NT2/D1 (cell line): ENCODE data around the gene PYGO1.
"Not testable (repeated sequence)": the region's sequence is repeated elsewhere in the genome, so short reads cannot be mapped to it uniquely, and the experiment has no call there.

Experiments
- DNase-seq: peaks from one replicate; pipeline ENCODE4 v3.0.0-alpha.2; 2011; ENCODE audit warnings: low read depth, low spot score
- H3K27me3 ChIP-seq: 2 replicates; pipeline ENCODE4 v1.6.0; 2011; ENCODE audit warnings: mild to moderate bottlenecking; ENCODE audit not compliant: insufficient read length, insufficient read depth
- H3K36me3 ChIP-seq: 2 replicates; pipeline ENCODE4 v1.6.1; 2011; ENCODE audit warnings: mild to moderate bottlenecking, low read length, mixed read lengths; ENCODE audit not compliant: insufficient read depth, insufficient read length
- H3K4me1 ChIP-seq: 2 replicates; pipeline ENCODE4 v1.5.1; 2011; ENCODE audit not compliant: insufficient read depth, insufficient read length
- H3K4me3 ChIP-seq: 2 replicates; pipeline ENCODE4 v1.5.1; 2011; ENCODE audit warnings: low read depth; ENCODE audit not compliant: insufficient read length
- H3K9ac ChIP-seq: 2 replicates; pipeline ENCODE4 v1.6.0; 2011; ENCODE audit warnings: low read depth; ENCODE audit not compliant: insufficient read length
- H3K9me3 ChIP-seq: 2 replicates; pipeline ENCODE4 v1.5.1; 2011; ENCODE audit warnings: mild to moderate bottlenecking, low read length; ENCODE audit not compliant: insufficient read depth
- SUZ12 ChIP-seq: IDR thresholded peaks from 2 replicates; pipeline ENCODE4 v1.6.1; 2011; ENCODE audit not compliant: insufficient read length, insufficient read depth; ENCODE audit errors: extremely low read depth
- YY1 ChIP-seq: IDR thresholded peaks from 2 replicates; pipeline ENCODE4 v1.6.1; 2011; ENCODE audit not compliant: insufficient read length, insufficient read depth
- ZNF274 ChIP-seq: IDR thresholded peaks from 2 replicates; pipeline ENCODE4 v1.6.1; 2011; ENCODE audit warnings: mild to moderate bottlenecking, low read depth, low read length

The PYGO1 gene

DNA sequence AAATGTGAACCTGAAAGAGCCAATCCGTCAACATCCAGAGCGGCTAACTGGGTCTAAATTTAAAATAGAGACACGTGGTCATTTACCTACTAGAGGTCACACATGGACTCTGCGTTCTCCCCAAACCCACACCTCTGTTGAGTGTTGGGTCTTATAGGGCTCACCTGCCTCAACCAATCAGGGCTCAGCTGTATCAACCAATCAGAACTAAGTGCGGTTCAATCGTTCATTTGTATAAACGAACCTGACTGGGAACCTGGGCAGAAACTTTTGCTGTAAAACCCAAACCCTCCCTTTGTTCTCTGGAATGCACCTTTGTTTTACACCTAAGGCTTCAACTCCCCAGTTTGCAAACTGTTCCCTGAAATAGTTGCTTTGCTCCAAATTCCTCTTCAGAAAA lies 89.0 kb downstream of the PYGO1 start:
- TF ChIP-seq SUZ12 (no peak), ZNF274 (no peak), YY1 (no peak)
- DNase-seq = no peak
- peaks cover 4% of the 10 kb centered on the region for H3K4me1 ChIP-seq
- H3K9ac ChIP-seq = peak overlapping the region; percentile 42
- peak overlapping the region; percentile 10 for H3K4me3 ChIP-seq
- H3K9me3 ChIP-seq = no peaks in the 10 kb centered on the region
- no peaks in the 10 kb centered on the region for H3K36me3 ChIP-seq
- no peaks in the 10 kb centered on the region for H3K27me3 ChIP-seq

DNA sequence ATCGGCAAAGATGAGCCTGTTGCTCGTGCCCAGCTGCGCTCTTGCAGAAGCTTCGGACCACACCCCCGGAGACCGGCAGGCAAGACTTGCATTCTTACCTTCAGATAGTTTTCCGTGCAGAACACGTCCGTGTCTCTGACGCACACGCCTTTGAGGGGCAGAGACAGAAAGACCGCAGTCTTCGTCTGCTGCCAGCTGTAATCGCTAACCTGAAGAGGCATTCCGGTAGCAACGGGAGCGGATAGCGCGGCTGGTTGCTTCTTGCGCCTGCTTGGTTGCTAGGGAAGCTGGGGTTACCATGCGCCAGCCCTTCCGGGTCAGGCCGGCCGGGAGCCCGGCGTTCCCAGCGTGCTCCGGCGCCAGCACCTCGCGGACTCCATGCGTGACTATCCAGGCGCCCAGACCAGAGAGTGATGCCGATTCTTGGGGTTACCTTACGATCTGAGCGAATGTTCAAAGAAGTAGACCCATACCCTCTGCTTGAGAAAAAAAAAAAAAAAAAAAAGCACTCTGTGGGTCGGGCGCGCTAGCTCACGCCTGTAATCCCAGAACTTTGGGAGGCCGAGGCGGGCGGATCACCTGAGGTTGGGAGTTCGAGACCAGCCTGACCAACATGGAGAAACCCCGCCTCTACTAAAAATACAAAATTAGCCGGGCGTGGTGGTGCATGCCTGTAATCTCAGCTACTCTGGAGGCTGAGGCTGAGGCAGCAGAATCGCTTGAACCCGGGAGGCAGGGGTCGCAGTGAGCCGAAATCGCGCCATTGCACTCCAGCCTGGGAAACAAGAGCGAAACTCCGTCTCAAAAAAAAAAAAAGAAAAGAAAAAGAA lies 89.8 kb downstream of the PYGO1 start:
- DNase-seq = peak; percentile 81
- H3K27me3 ChIP-seq, H3K9me3 ChIP-seq, H3K4me1 ChIP-seq, H3K36me3 ChIP-seq: not testable (repeated sequence)
- Histone ChIP-seq H3K9ac (peak overlapping the region; percentile 71), H3K4me3 (peak overlapping the region; percentile 65)

- TF ChIP-seq SUZ12 (no peak), YY1 (no peak), ZNF274 (no peak)
Measured at GRCh38 chr15:55496716-55497115, 91.4 kb downstream of the PYGO1 start.

GRCh38 chr15:55494931-55495330 lies 93.2 kb downstream of the PYGO1 start:
- no peaks in the 10 kb centered on the region for H3K27me3 ChIP-seq
- H3K9me3 ChIP-seq = no peaks in the 10 kb centered on the region
- no peak overlapping the region for H3K9ac ChIP-seq
- no peaks in the 10 kb centered on the region for H3K36me3 ChIP-seq
- no peak for TF ChIP-seq YY1
- TF ChIP-seq ZNF274 = no peak
- no peak for TF ChIP-seq SUZ12
- DNase-seq = no peak
- H3K4me3 ChIP-seq = no peak overlapping the region
- peaks cover 4% of the 10 kb centered on the region for H3K4me1 ChIP-seq

More at GRCh38 chr15:55496716-55497115, 91.4 kb downstream of the PYGO1 start:
- DNase-seq = no peak
- H3K27me3 ChIP-seq = no peaks in the 10 kb centered on the region
- H3K9me3 ChIP-seq = no peaks in the 10 kb centered on the region
- no peak overlapping the region for H3K9ac ChIP-seq
- H3K4me3 ChIP-seq = no peak overlapping the region
- no peaks in the 10 kb centered on the region for H3K36me3 ChIP-seq
- peaks cover 4% of the 10 kb centered on the region for H3K4me1 ChIP-seq

GRCh38 chr15:55488952-55489600 lies 99.1 kb downstream of the PYGO1 start:
- H3K4me1 ChIP-seq, H3K27me3 ChIP-seq, H3K36me3 ChIP-seq, DNase-seq, H3K4me3 ChIP-seq, H3K9ac ChIP-seq: not testable (repeated sequence)
- peaks cover 11% of the 10 kb centered on the region; the same call in 1 of the 2 replicates for H3K9me3 ChIP-seq
